Measurements from ENCODE around the gene SKAP2. TPM values are rescaled to one million over a fixed set of nuclear protein-coding genes. Genes with fewer than 3 reads are reported as not detected.

SKAP2 gene
- total RNA-seq, 1 experiment from 2014 or later, result 3.2 TPM

- Histone ChIP-seq H3K56ac (ENCODE audit: insufficient read length, low read depth, low read length) (no peak overlapping the region), H3T11ph (ENCODE audit: low read length) (no peak overlapping the region), H3K79me2 (ENCODE audit: insufficient read depth, low read length) (no peaks in the 10 kb centered on the region), H3K4me2 (ENCODE audit: insufficient read depth, insufficient read length, low read length) (no peak overlapping the region), H4K8ac (replicated peaks; ENCODE audit: insufficient read length, low read depth, low read length) (no peak overlapping the region), H3K23ac (ENCODE audit: insufficient read length, low read depth, low read length) (no peak overlapping the region), H2BK12ac (ENCODE audit: insufficient read length, low read depth, low read length) (no peak overlapping the region), H3K9ac (ENCODE audit: extremely low read depth, insufficient read length, low read length) (no peak overlapping the region), H3K79me1 (ENCODE audit: insufficient read depth, low read depth, low read length, poor library complexity, severe bottlenecking) (no peaks in the 10 kb centered on the region), H3K18ac (ENCODE audit: insufficient read length, low read depth, low read length) (no peak overlapping the region), H4K91ac (ENCODE audit: insufficient read length, low read depth, low read length) (no peak overlapping the region), H4K5ac (ENCODE audit: insufficient read length, low read depth, low read length) (no peak overlapping the region), H3K23me2 (ENCODE audit: insufficient read length, low read depth, low read length, poor library complexity, severe bottlenecking) (no peaks in the 10 kb centered on the region), H2BK5ac (ENCODE audit: insufficient read length, low read length) (no peak overlapping the region), H3K4me1 (ENCODE audit: insufficient read depth, low read length) (no peaks in the 10 kb centered on the region), H3K9me3 (ENCODE audit: control insufficient read depth, low read depth, low read length) (no peaks in the 10 kb centered on the region), H2AK5ac (ENCODE audit: insufficient read length, low read length) (no peak overlapping the region), H3K14ac (ENCODE audit: insufficient read depth, low read length) (no peak overlapping the region), H4K20me1 (ENCODE audit: control insufficient read depth, insufficient read depth, insufficient read length) (no peaks in the 10 kb centered on the region), H2BK20ac (ENCODE audit: low read depth, low read length, poor library complexity, severe bottlenecking) (no peak overlapping the region), H2BK15ac (ENCODE audit: low read depth, low read length) (no peak overlapping the region), H3K27ac (ENCODE audit: insufficient read length, low read depth, low read length) (no peak overlapping the region), H2BK120ac (ENCODE audit: low read depth, low read length, poor library complexity, severe bottlenecking) (no peak overlapping the region), H3K4ac (ENCODE audit: low read depth, low read length) (no peak overlapping the region), H3K27me3 (ENCODE audit: insufficient read depth, low read length) (no peaks in the 10 kb centered on the region), H2AFZ (ENCODE audit: low read length) (no peak overlapping the region)
- Mint-ChIP-seq H3K9me3 (no peaks in the 10 kb centered on the region), H3K4me3 (no peak overlapping the region), H3K27me3 (ENCODE audit: low read depth) (no peaks in the 10 kb centered on the region; the same call in none of the 2 replicates), H3K4me1 (peaks cover 0 to 6% of the 10 kb centered on the region in 2 experiments; a peak in 2 of 4 replicates), H3K36me3 (ENCODE audit: insufficient read depth in 1 of 3, low read depth in 3 of 3) (no peaks in the 10 kb centered on the region), H3K27ac (no peak overlapping the region)
- WGBS (ENCODE audit: extremely low coverage, insufficient read length, low lambda C conversion rate), result no CpG with 5 or more reads among the region's 1 CpG
- no peak for TF ChIP-seq CTCF (conservative IDR thresholded peaks at IDR 0.05)
- DNase-seq, result no peak
Observed at GRCh38 chr7:26698194-26698593, 166.2 kb downstream of the SKAP2 start.

All from H9 (cell line).